Activated CD8-positive, alpha-beta memory T cell treated with anti-CD3 and anti-CD28 coated beads for 48 hours (primary cell): ENCODE measurements around the gene EDDM13.
A peak's percentile ranks its signal among the peaks of the same experiment; 100 is the strongest.
"Not testable (repeated sequence)": the region's sequence is repeated elsewhere in the genome, so short reads cannot be mapped to it uniquely, and the experiment has no call there.

Experiments used
- DNase-seq, 3 experiments: peaks; one replicate each; pipeline ENCODE4 v3.0.0-alpha.2; 2020; ENCODE audit warnings: low read depth in 2 of 3, low spot score in 2 of 3

EDDM13 gene, protein sequence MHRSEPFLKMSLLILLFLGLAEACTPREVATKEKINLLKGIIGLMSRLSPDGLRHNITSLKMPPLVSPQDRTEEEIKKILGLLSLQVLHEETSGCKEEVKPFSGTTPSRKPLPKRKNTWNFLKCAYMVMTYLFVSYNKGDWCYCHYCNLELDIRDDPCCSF

DNA sequence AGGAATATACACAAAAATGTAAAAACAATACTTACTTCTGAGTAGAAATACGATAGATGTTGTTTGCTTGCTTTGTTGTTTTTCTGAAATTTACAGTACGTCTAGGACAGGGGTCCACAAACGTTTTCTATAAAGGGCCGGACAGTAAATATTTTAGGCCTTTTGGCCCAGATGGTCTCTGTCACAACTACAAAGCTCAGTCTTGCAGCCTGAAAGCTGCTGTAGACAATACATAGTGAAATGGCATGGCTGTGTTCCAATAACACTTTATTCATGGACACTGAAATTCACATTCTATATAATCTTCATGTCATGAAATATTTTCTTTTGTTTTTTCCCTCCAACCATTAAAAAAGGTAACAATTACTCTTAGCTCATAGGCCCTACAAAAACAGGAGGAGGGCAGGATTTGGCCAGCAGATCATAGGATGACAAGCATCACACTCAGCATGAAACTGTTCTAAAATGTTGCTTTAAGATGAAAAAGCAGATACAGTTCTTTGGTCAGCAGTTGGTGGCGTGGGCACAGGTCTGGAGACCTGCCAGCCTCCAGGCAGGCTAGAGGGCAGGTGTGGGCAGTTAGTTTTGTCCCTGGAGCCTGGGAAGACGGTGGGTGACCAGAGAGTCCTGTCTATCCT is at the start of gene EDDM13:
Gene EDDM13, plus strand, starts transcription at position 588 of the 638 bp plus-strand sequence. CDS start 87 bp downstream, outside the sequence.
- no peak for DNase-seq

DNA sequence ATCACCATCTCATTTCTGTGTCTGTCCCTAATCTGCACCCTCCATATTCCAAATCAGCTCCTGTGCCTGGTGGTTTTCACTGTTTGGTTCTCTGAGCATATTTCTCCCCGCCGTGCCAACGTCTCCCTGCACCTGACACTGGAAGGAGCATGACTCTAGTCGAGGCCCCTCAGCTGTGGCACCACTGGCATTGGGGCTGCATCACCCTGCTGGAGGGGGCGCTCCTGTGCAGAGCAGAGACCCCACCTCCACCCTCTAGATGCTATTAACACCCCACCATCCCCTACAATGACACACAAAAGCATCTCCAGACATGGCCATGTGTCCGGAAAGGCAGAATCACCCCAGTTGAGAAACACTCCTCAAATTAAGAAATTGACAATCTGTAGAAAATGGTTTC is 49.6 kb upstream of the EDDM13 start:
- no peak for DNase-seq

DNA sequence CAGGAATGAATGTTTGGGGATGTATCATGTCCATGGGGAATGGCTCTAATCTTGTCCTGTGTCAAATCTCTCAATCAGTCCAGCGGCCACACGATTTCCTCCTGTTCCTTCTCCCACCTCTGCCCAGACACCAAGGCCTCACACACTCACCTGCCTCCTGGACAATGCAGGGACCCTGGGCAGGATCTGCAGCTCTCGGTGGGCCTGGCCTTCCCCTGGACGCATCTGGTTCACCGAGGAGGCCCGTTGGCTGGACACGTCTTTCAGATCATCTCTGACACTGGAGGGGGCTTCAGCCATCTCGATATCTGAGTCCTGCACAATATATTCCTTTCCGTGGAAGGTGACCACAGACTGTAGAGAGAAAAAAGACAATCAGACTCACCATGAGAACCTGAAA is 49.1 kb upstream of the EDDM13 start:
- DNase-seq: no peak

DNA sequence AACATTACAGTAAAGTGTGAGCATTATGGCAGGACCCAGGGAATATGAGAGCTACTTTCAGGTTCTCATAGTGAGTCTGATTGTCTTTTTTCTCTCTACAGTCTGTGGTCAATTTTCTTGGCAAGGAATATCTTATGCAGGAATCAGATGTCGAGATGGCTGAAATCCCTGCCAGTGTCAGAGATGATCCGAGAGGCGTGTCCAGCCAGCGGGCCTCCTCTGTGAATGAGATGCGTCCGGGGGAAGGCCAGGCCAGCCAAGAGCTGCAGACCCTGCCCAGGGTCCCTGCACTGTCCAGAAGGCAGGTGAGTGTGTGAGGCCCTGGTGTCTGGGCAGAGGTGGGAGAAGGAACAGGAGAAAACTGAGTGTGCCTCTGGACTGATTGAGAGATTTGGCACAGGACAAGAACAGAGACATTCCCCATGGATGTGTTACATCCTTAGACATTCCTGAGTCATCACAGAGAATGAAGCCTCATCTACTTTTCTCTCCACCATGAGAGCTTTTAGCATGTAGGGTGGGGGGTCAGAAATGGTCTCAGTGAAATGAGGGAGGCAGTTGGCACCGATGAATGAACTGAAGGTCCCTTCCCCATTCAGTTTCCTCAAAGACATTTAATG is 27.3 kb upstream of the EDDM13 start:
- no peak for DNase-seq

DNA sequence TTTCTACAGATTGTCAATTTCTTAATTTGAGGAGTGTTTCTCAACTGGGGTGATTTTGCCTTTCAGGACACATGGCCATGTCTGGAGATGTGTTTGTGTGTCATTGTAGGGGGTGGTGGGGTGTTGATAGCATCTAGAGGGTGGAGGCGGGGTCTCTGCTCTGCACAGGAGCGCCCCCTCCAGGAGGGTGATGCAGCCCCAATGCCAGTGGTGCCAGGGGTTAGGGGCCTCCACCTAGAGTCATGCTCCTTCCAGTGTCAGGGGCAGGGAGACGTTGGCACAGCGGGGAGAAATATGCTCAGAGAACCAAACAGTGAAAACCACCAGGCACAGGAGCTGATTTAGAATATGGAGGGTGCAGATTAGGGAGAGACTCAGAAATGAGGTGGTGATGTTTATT is 26.8 kb upstream of the EDDM13 start:
- DNase-seq: not testable (repeated sequence)

DNA sequence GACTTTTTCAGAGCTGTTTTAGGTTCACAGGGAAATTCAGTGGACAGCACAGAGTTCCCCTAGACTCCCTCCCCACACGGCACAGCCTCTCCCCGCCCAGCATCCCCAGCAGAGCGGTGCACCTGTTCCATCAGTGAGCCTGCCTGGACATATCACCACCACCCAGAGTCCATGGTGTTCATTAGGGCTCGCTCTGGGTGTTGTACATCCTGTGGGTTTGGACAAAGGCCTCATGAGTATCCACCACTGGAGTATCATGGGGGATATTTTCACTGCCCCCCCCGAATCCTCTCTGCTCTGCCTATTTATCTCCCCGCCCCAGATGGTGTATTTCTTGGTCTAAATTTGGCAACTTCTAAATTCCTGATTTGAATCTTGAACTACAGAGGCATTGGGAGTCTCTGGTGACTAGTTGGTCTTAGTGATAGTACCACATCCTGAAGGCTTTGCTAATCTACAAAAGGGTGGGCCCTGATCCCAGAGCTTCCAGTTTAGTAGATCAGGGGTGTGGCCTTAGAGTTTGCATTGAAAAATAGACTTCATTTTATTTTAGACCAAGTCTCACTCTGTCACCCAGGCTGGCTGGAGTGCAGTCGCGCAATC is 23.7 kb upstream of the EDDM13 start:
- DNase-seq: not testable (repeated sequence)

DNA sequence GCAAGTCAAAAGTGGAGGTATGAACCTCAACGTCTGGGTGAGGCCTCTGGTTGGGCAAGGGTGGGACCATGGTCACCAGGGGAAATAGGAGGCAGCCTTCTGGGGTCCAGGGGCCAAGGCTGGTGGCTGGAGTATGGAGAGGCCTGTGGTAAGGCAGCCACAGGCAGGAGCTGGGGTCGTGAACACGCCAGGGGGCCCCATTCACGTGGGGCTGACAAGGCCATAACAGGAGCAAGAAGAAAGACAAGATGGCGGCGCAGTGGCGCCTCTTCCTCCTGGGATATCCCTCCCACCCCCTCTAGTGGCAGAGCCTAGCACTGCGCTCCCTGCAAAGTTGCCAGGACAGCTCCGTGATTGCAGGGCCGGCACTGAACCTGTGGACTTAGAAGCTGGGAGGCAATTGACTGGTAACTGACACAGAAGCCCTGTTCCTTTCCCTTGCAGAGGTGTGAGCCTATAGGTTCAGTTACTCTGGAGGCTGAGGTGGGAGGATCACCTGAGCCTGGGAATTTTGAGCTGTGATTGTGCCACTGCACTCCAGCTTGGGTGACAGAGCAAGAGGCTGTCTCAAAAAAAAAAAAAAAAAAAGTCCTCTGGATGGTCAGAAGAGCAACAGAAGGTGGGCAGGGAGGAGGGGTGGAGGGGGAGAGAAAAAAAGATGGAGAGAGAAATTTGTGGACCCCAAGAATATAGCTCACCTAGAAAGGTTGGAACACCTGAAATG is 19.7 kb upstream of the EDDM13 start:
- DNase-seq: peak; percentile 52 to 68 (median 52)

DNA sequence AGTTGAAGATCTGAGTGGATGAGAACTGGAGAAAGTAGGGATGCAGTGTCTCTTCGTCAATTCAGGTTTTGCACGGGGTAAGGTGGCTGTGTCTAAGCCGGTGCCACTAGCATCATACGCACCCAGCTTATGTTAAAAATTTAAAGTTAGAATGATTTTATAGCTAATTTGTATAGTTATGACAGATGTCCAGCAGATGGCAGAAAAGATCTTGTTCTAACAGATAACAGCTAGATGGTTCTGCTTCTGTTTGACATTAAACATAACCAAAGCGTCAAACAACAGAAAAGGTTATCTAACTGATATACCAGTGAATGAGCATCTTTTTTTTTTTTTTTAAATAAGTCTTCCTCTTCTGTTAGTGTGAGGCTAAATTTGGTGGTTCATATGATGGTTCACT is 18.8 kb upstream of the EDDM13 start:
- no peak for DNase-seq

DNA sequence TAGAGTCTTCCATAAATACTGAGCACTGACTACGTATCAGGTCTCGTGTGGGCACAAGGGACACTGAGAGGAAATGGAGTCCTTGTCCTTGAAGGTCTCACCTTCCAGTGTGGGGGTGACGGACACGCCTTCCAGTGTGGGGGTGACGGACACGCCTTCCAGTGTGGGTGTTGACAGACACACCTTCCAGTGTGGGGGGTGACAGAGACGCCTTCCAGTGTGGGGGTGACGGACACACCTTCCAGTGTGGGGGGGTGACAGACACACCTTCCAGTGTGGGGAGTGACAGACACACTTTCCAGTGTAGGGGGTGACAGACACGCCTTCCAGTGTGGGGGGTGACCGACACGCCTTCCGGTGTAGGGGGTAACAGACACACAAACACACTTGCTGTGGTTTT is 14.3 kb upstream of the EDDM13 start:
- DNase-seq: no peak

DNA sequence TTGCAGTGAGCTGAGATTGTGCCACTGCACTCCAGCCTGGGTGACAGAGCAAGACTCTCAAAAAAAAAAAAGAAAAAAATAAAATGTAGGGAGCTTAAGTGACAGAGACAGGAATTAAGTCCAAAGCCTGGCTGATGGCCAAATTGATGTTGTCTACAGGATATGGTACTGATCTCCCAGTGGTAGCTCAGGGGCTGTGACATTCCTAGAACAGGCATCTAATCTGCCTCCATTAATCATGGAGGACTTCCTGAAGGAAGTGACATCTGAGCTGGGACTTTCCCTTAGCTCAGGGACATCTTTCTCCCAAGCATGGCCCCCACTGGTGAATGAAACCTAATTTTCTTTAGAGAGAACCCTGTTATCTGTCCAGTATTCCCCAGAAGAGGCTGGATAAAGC is 11.4 kb upstream of the EDDM13 start:
- no peak for DNase-seq

DNA sequence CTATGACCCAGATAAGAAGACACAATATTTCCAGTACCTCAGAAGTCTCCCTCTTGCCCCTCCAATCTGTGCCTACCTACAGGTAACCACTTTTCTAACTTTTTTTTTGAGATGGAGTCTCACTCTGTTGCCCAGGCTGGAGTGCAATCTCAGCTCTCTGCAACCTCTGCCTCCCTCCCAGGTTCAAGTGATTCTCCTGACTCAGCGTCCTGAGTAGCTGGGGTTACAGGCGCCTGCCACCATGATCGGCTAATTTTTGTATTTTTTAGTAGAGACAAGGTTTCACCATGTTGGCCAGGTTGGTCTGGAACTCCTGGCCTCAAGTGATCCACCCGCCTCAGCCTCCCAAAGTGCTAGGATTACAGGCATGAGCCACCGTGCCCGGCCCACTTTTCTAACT is 10.6 kb upstream of the EDDM13 start:
- not testable (repeated sequence) for DNase-seq

DNA sequence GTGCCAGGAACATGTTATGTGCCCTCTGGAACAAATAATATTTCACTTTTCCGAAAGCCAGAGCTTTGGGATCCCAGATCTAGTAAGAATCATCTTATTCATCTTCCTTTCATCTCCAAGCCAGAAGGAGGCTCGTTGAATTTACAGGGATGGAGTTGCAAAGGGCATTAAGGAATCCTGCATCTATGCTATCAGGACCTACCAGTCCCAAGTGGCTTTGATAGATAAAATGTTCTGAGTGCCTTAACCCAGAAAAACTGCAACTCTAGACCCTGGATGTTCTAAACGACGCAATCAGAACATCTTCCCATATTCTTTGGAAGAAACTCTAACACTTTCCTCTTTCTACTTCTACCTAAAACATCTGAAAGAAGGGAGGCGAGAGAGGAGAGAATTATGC is 9.2 kb upstream of the EDDM13 start:
- no peak for DNase-seq

DNA sequence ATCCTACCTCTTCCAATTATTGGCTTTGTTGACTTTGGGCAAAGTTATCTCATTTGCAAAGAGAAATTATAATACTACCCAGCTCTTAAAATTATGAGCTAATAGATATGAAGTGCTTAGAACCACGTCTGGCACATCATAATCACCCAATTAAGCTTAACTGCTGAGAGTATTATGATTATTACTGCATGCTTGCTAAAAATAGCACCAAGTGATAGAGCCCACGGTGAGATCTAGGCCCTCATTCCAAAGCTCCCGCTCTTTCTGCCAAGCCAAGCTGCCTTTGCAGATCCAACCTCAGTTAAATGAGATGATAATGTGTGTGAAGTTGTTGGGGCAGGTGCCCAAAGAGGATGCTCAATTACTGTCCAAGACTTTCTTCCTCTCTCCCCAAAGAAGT is 6.5 kb upstream of the EDDM13 start:
- no peak for DNase-seq

DNA sequence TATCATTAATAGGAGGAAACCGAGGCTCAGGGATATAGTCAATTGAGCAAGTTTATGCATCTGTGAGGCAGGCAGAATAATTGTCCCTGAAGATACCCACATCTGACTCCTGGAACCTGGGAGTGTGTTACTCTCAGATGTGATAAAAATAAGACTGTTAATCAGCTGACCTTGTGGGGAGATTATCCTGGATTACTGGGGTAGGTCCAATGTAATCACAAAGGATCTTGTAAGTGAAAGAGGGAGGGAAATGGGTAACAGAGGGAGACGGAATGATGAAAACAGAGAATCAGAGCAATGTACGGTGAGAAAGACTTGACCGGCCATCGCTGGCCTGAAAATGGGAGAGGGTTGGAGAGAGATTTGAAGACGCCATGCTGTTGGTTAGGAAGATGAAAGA is 3.2 kb upstream of the EDDM13 start:
- no peak for DNase-seq

DNA sequence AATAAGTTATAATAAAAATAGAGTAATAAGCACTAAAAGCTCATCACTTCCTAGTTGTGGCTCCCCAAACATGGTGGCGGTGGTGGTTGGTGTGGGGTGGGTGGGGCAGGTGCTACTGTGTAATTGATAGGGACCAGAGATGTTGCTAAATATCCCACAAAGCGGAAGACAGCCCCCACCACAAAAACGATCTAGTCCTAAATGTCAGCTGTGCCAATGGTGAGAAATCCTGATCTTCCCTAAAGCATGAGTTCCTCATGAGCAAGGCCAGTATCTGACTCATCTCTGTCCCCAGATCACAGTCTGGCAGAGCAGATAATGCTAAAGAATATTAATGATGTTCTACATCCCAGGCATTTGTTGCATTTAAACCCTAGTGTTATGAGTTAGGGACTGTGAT is 1.9 kb upstream of the EDDM13 start:
- no peak for DNase-seq

DNA sequence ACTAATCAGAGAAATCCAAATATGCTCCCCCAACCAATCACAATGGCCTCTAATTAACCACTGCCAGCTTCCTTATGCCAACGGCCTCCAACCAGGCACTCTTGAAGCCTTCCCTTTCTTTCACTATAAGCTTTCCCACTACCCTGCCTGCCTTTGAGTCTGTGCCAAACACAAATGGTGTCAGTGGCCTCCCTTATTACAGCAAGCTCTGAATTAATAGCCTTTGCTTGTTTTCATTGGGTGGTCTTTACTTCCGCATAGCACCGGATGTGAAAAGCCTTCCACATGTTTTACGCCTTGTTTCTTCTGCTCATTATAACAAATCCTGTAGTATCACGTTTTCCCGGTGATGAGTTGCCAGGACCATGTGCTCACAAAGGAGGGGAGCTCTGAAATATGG is 1.4 kb upstream of the EDDM13 start:
- no peak for DNase-seq

DNA sequence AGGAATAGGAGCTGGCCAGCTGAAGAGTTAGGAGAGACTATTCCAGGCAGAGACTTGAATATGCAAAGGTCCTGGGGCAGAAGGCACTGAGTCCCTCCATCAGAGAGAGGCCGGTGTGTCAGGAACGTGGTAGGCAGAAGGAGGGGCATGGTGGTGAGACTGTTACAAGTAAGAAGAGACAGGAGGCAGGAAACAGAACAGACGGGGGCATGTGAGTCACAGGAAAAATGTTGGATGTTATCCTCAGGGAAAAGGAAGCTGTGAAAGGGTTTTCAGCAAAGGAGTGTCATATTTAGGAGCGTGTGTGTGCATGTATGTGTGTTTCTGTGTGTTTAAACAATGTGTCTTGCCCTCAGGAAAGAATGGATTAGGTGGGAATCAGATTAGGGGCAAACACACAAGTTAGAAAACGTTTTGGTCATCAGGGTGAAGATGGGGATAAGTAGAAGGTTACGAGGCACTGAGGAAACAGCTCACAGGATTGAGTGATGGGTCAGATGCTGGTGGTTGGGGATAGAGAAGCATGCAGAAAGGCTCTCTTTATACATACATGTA is 1.1 kb downstream of the EDDM13 start:
- no peak for DNase-seq

DNA sequence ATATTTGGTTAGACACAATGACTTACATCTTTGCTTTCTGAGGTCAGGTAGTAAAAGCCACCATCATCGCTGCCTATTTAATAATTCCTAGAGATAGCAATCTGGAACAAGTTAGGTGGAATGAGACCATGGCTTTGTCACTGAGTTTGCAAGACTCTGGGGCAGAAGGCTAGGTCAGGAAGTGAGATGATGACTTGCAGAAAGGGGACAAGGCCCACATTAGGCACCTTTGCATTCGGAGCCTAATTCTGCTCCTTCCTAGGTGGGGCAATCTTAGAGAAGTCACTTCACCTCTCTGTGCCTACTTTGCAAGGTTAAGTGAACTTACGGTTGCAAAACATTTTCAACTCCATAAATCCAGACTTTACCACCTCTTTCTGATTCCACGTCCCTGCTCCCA is 10.3 kb downstream of the EDDM13 start:
- no peak for DNase-seq

DNA sequence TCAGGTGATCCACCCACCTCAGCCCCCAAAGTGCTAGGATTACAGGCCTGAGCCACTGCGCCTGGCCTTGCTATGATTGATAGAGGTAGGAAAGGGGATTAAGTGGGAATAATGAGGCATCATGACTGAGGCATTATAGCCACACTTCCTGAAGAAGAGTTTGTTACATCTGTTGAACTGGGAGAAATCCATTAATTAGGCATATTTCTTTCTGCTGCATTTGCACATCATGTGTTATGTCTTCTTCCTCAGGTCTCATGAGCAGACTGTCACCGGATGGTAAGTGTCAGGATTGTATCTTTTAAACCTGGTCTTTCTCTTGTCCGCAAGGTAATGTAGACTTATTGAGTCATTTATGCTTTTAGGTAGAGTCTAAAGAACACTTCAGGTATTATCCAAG is 12.2 kb downstream of the EDDM13 start:
- no peak for DNase-seq

DNA sequence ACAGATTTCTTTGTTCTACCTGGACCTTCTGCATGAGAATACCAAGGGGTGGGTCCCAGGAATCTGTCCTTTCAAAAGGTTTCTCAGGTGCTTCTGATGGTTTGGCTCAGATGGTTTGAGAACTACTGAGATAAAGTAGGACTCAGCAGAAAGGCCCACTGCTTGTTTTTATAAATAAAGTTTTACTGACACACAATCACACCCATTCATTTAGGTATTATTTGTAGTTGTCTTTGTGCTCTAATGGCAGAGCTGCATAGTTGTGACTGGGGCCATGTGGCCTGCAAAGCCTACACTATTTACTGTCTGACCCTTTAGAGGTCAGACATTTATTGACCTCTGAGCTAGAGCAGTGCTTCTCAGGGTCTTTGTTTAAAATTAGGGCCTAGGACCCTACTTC is 17.6 kb downstream of the EDDM13 start:
- no peak for DNase-seq

DNA sequence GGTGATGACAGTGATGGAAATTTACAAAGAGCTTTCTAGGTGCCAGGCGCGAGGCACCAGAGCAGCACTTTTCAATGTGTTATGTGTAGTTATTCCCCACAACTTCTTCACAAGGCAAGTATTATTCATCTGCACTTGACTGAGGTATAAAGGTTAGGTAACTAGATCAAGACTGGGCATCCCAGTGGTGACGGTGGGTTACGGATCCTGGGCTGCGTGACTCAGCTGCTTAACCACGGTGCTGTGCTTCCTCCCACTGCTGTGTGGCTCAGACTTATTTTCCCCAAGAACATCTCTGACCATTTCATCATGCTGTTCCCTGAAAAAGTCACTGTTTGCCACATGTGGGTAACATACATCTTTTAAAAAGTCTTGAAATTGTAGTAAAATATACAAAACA is 19.3 kb downstream of the EDDM13 start:
- DNase-seq: no peak

DNA sequence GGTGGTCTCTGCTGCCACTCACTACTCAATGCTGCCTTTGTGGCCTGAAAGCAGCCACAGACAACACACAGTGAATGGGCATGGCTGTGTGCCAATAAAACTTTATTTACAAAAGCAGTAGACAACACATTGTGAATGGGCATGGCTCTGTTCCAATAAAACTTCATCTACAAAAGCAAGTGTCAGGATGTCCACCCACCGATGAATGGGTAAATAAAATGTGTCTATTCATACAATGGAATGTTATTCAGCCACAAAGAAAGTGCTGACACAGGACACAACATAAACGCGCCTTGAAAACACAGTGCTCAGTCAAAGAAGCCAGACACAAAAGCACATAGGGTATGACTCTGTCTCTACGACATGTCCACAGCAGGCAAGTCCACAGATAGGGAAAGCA is 22.0 kb downstream of the EDDM13 start:
- no peak for DNase-seq
